MCF 10A (cell line): ENCODE data around the gene VAMP8. TPM values are rescaled to one million over a fixed set of nuclear protein-coding genes. Genes with fewer than 3 reads are reported as not detected.
A peak's percentile ranks its signal among the peaks of the same experiment; 100 is the strongest.

Source experiments
- BruUV-seq: library from RNA; stranded (reverse); fragments of 400-500 nt; replicated peaks from 2 replicates; lab custom pipeline; 2021; lab: Mats Ljungman, UMichigan
- CTCF ChIA-PET: fragments of 300-600 bp; sonication (Branson Sonifier 250); formaldehyde crosslinking; extraction: SDS; loops from one replicate; lab custom pipeline; 2021; ENCODE audit warnings: antibody characterized with exemption, inconsistent platforms; lab: Yijun Ruan, JAX
- POLR2A ChIA-PET: fragments of 300-600, 350-650 bp; sonication (Branson Sonifier 250); formaldehyde crosslinking; extraction: SDS; loops from one replicate; lab custom pipeline; 2020; ENCODE audit warnings: antibody characterized with exemption, inconsistent platforms; lab: Yijun Ruan, JAX
- DNase-seq: peaks from one replicate; pipeline ENCODE4 v3.0.0-alpha.2; 2018; ENCODE audit not compliant: unreplicated experiment
- H3K27ac Mint-ChIP-seq: one replicate; pipeline ENCODE4 v1.8.0; 2022; ENCODE audit warnings: mild to moderate bottlenecking, low read depth, mixed read lengths; ENCODE audit not compliant: unreplicated experiment
- H3K27me3 Mint-ChIP-seq: one replicate; pipeline ENCODE4 v1.8.0; 2022; ENCODE audit warnings: mixed read lengths; ENCODE audit not compliant: insufficient read depth, unreplicated experiment
- H3K36me3 Mint-ChIP-seq: one replicate; pipeline ENCODE4 v1.8.0; 2022; ENCODE audit warnings: mild to moderate bottlenecking, moderate library complexity, mixed read lengths; ENCODE audit not compliant: insufficient read depth, unreplicated experiment
- H3K4me1 Mint-ChIP-seq: one replicate; pipeline ENCODE4 v1.8.0; 2022; ENCODE audit warnings: mixed read lengths; ENCODE audit not compliant: insufficient read depth, unreplicated experiment
- H3K4me3 Mint-ChIP-seq: one replicate; pipeline ENCODE4 v1.8.0; 2022; ENCODE audit warnings: mild to moderate bottlenecking, moderate library complexity, mixed read lengths; ENCODE audit not compliant: unreplicated experiment
- H3K9me3 Mint-ChIP-seq: one replicate; pipeline ENCODE4 v1.8.0; 2022; ENCODE audit warnings: mixed read lengths; ENCODE audit not compliant: unreplicated experiment
- CTCF ChIP-seq: fragments of 200-600 bp; IDR thresholded peaks from one replicate; pipeline ENCODE4 v1.8.0; 2022; ENCODE audit warnings: antibody characterized with exemption, mild to moderate bottlenecking; ENCODE audit not compliant: unreplicated experiment
- intact Hi-C: fragments of 100-400 bp; cut with micrococcal nuclease; formaldehyde crosslinking; loops from 2 replicates; pipeline ENCODE4 v1.14.1; 2022
- total RNA-seq: library from RNA; stranded (reverse); gene quantifications from 2 replicates; pipeline ENCODE4 v1.2.3, GENCODE V29; 2022

The VAMP8 gene
- total RNA-seq, 1 experiment from 2014 or later, result 56.0 TPM

- no peak for DNase-seq
- Mint-ChIP-seq H3K4me1 (peaks cover 15% of the 10 kb centered on the region), H3K36me3 (peaks cover 65% of the 10 kb centered on the region), H3K27ac (no peak overlapping the region), H3K4me3 (no peak overlapping the region), H3K27me3 (no peaks in the 10 kb centered on the region), H3K9me3 (no peaks in the 10 kb centered on the region)
- CTCF ChIA-PET, result interaction anchor here (0.6 to 12.7 kb wide), 7 partner anchors 8 to 623 kb away, joined by 3 to 293 read pairs (median 11); partner anchors contain the start of genes GGCX, MAT2A and SH2D6
- POLR2A ChIA-PET, result interaction anchor here (0.6 to 16.8 kb wide), 16 partner anchors 9 to 221 kb away, joined by 3 to 287 read pairs (median 6); partner anchors contain the start of genes ELMOD3, GGCX, MAT2A and RETSAT
- TF ChIP-seq CTCF, result no peak
- intact Hi-C loops, result loop anchor here (5.0 kb wide), 1 partner anchor 196 kb away; the partner anchor contains the start of genes ELMOD3 and RETSAT
- no TSS peak for BruUV-seq
Measured at GRCh38 chr2:85548608-85548900, 28.8 kb upstream of the VAMP8 start.

GRCh38 chr2:85549095-85549494 lies 28.3 kb upstream of the VAMP8 start:
- Mint-ChIP-seq H3K4me1 (peaks cover 12% of the 10 kb centered on the region), H3K36me3 (peaks cover 60% of the 10 kb centered on the region)
- intact Hi-C loops, result loop anchor here (5.0 kb wide), 1 partner anchor 197 kb away; the partner anchor contains the start of genes ELMOD3 and RETSAT

GRCh38 chr2:85549826-85550225 lies 27.6 kb upstream of the VAMP8 start:
- peak; percentile 17 for DNase-seq
- H3K9me3 Mint-ChIP-seq, result no peaks in the 10 kb centered on the region
- intact Hi-C loops, result loop anchor here (5.0 kb wide), 2 partner anchors 198 to 238 kb away; partner anchors contain the start of genes ELMOD3 and RETSAT
- no peak for TF ChIP-seq CTCF
- H3K27me3 Mint-ChIP-seq, result no peaks in the 10 kb centered on the region
- CTCF ChIA-PET, result interaction anchor here (0.6 to 12.7 kb wide), 9 partner anchors 9 to 251 kb away, joined by 3 to 293 read pairs (median 11); partner anchors contain the start of genes GGCX, MAT2A, SH2D6 and VAMP8
- H3K36me3 Mint-ChIP-seq, result peaks cover 58% of the 10 kb centered on the region
- no peak overlapping the region for H3K27ac Mint-ChIP-seq
- POLR2A ChIA-PET, result interaction anchor here (0.6 to 16.8 kb wide), 9 partner anchors 10 to 222 kb away, joined by 3 to 287 read pairs (median 8); partner anchors contain the start of genes MAT2A, RNF181, SH2D6 and TGOLN2
- no peak overlapping the region for H3K4me3 Mint-ChIP-seq
- H3K4me1 Mint-ChIP-seq, result peaks cover 7% of the 10 kb centered on the region
- no TSS peak for BruUV-seq

More at GRCh38 chr2:85549095-85549494, 28.3 kb upstream of the VAMP8 start:
- Mint-ChIP-seq H3K27me3 (no peaks in the 10 kb centered on the region), H3K9me3 (no peaks in the 10 kb centered on the region), H3K27ac (no peak overlapping the region), H3K4me3 (no peak overlapping the region)
- BruUV-seq, result TSS peak; percentile 31
- ChIA-PET CTCF (interaction anchor here (0.9 to 12.7 kb wide), 7 partner anchors 9 to 251 kb away, joined by 3 to 293 read pairs (median 11); partner anchors contain the start of genes GGCX, MAT2A and SH2D6), POLR2A (interaction anchor here (0.6 to 16.8 kb wide), 14 partner anchors 10 to 221 kb away, joined by 3 to 287 read pairs (median 8); partner anchors contain the start of genes ELMOD3, GGCX, MAT2A and RETSAT)
- no peak for DNase-seq
- TF ChIP-seq CTCF, result no peak

GRCh38 chr2:85550486-85550885 lies 26.9 kb upstream of the VAMP8 start:
- peaks cover 53% of the 10 kb centered on the region for H3K36me3 Mint-ChIP-seq
- BruUV-seq, result no TSS peak
- peaks cover 7% of the 10 kb centered on the region for H3K4me1 Mint-ChIP-seq
- no peak for DNase-seq
- intact Hi-C loops, result loop anchor here (5.0 kb wide), 1 partner anchor 238 kb away; no protein-coding TSS in a partner anchor
- H3K9me3 Mint-ChIP-seq, result no peaks in the 10 kb centered on the region
- POLR2A ChIA-PET, result interaction anchor here (0.6 to 16.8 kb wide), 12 partner anchors 9 to 223 kb away, joined by 3 to 287 read pairs (median 6); partner anchors contain the start of genes MAT2A, RNF181, SH2D6 and TGOLN2
- CTCF ChIA-PET, result interaction anchor here (0.5 to 12.7 kb wide), 13 partner anchors 10 to 484 kb away, joined by 3 to 293 read pairs (median 5); partner anchors contain the start of genes GGCX, MAT2A and SH2D6
- no peak overlapping the region for H3K4me3 Mint-ChIP-seq
- H3K27ac Mint-ChIP-seq, result no peak overlapping the region
- no peak for TF ChIP-seq CTCF
- H3K27me3 Mint-ChIP-seq, result no peaks in the 10 kb centered on the region
